GM12872 (cell line): ENCODE measurements around the gene GMNC.

Experiments
- CTCF ChIP-seq: IDR thresholded peaks from 3 replicates; pipeline ENCODE4 v1.5.1; 2011; ENCODE audit warnings: low read depth, mild to moderate bottlenecking, low read length, moderate library complexity; ENCODE audit not compliant: insufficient read depth

GMNC gene

GRCh38 chr3:190862209-190863118 lies at the start of gene GMNC:
Gene GMNC, minus strand, starts transcription at chr3:190862694. Its CDS starts 79 bp downstream, at chr3:190862615.
- TF ChIP-seq CTCF, result no peak

GRCh38 chr3:190911382-190911781 lies 48.9 kb upstream of the GMNC start:
- TF ChIP-seq CTCF, result no peak

GRCh38 chr3:190909908-190910307 lies 47.4 kb upstream of the GMNC start:
- no peak for TF ChIP-seq CTCF

GRCh38 chr3:190903156-190903555 lies 40.7 kb upstream of the GMNC start:
- TF ChIP-seq CTCF, result no peak

- TF ChIP-seq CTCF, result no peak
Observed at GRCh38 chr3:190902292-190902691, 39.8 kb upstream of the GMNC start.

- no peak for TF ChIP-seq CTCF
Observed at GRCh38 chr3:190892395-190892902, 30.0 kb upstream of the GMNC start.

- no peak for TF ChIP-seq CTCF
Observed at GRCh38 chr3:190886945-190887344, 24.5 kb upstream of the GMNC start.
